ENCODE data around the gene ZNF280D.

DNA sequence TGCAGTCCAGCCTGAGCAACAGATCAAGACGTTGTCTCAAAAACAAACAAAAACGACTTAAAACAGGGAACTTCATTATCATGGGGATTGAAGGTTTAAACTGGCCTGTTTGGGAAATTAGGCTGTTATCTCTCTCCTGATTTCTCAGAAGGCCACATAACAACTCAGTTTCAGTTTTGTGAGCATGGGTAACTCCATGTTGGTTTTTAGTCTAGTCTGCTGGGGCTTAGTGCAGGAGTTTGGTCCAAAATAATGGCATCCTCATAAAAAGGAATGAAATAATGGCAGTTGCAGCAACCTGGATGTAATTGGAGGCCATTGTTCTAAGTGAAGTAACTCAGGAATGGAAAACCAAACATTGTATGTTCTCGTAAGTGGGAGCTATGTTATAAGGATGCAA is 2.3 kb upstream of the ZNF280D start:
- TF ChIP-seq, protein P1, sequence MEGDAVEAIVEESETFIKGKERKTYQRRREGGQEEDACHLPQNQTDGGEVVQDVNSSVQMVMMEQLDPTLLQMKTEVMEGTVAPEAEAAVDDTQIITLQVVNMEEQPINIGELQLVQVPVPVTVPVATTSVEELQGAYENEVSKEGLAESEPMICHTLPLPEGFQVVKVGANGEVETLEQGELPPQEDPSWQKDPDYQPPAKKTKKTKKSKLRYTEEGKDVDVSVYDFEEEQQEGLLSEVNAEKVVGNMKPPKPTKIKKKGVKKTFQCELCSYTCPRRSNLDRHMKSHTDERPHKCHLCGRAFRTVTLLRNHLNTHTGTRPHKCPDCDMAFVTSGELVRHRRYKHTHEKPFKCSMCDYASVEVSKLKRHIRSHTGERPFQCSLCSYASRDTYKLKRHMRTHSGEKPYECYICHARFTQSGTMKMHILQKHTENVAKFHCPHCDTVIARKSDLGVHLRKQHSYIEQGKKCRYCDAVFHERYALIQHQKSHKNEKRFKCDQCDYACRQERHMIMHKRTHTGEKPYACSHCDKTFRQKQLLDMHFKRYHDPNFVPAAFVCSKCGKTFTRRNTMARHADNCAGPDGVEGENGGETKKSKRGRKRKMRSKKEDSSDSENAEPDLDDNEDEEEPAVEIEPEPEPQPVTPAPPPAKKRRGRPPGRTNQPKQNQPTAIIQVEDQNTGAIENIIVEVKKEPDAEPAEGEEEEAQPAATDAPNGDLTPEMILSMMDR (IDR thresholded peaks at IDR 0.05; ENCODE audit: borderline replicate concordance, extremely low read depth, low read length, poor library complexity, severe bottlenecking) = no peak
- no peak for TF ChIP-seq EZH2 (IDR thresholded peaks at IDR 0.05; ENCODE audit: borderline replicate concordance, low read depth, low read length, severe bottlenecking)

All from DND-41 (cell line).